DOHH2 (cell line): Measurements from ENCODE around the gene BHLHA15.

Experiments used
- H3F3A ChIP-seq: fragments of 200-600 bp; sonication (generic), shearing (Covaris generic); 2 replicates; pipeline ENCODE4 v1.6.0; 2016; ENCODE audit warnings: antibody characterized with exemption, mild to moderate bottlenecking; ENCODE audit not compliant: control insufficient read depth, insufficient read depth
- H3K27ac ChIP-seq: fragments of 200-600 bp; sonication (generic); 2 replicates; pipeline ENCODE4 v1.5.1; 2014; ENCODE audit warnings: low read depth, mild to moderate bottlenecking, low read length, moderate library complexity
- H3K27me3 ChIP-seq: fragments of 200-600 bp; sonication (generic); 2 replicates; pipeline ENCODE4 v1.6.1; 2014; ENCODE audit warnings: mild to moderate bottlenecking, low read length, mixed read lengths; ENCODE audit not compliant: control insufficient read depth
- H3K36me3 ChIP-seq: fragments of 200-600 bp; sonication (generic); 2 replicates; pipeline ENCODE4 v1.6.1; 2014; ENCODE audit warnings: mild to moderate bottlenecking, low read length, moderate library complexity, mixed read lengths; ENCODE audit not compliant: control insufficient read depth
- H3K4me1 ChIP-seq: fragments of 200-600 bp; sonication (generic); 2 replicates; pipeline ENCODE4 v1.6.1; 2014; ENCODE audit warnings: mild to moderate bottlenecking, low read length, mixed read lengths; ENCODE audit not compliant: control insufficient read depth
- H3K4me2 ChIP-seq: fragments of 200-600 bp; sonication (generic); 2 replicates; pipeline ENCODE4 v1.6.0; 2014; ENCODE audit warnings: mild to moderate bottlenecking, low read length, moderate library complexity
- H3K4me3 ChIP-seq: fragments of 200-600 bp; sonication (generic); 2 replicates; pipeline ENCODE4 v1.5.1; 2014; ENCODE audit warnings: mild to moderate bottlenecking, low read length, mixed read lengths
- H3K79me2 ChIP-seq: fragments of 200-600 bp; sonication (generic); 2 replicates; pipeline ENCODE4 v1.6.1; 2014; ENCODE audit warnings: mild to moderate bottlenecking, low read length, mixed read lengths; ENCODE audit not compliant: control insufficient read depth
- H3K9me2 ChIP-seq: fragments of 200-600 bp; sonication (generic); replicated peaks from 2 replicates; pipeline ENCODE4 v1.6.1; 2014; ENCODE audit warnings: mild to moderate bottlenecking, low read length, mixed read lengths; ENCODE audit not compliant: control insufficient read depth
- H3K9me3 ChIP-seq: fragments of 200-600 bp; sonication (generic); 2 replicates; pipeline ENCODE4 v1.6.1; 2014; ENCODE audit warnings: antibody characterized with exemption, low read length, mixed read lengths; ENCODE audit not compliant: control insufficient read depth, insufficient read depth
- H4K20me1 ChIP-seq: fragments of 200-600 bp; sonication (generic); 2 replicates; pipeline ENCODE4 v1.6.0; 2014; ENCODE audit warnings: low read depth, mild to moderate bottlenecking, antibody characterized with exemption, low read length, moderate library complexity; ENCODE audit not compliant: control insufficient read depth, insufficient read depth
- CTCF ChIP-seq: fragments of 200-600 bp; sonication (generic); IDR thresholded peaks from one replicate; pipeline ENCODE4 v1.5.1; 2014; ENCODE audit warnings: antibody characterized with exemption, mild to moderate bottlenecking, low read depth, low read length; ENCODE audit not compliant: poor library complexity, severe bottlenecking
- EZH2phosphoT487 ChIP-seq: fragments of 200-600 bp; sonication (generic); IDR thresholded peaks from 2 replicates; pipeline ENCODE4 v1.6.1; 2017; ENCODE audit warnings: borderline replicate concordance, mild to moderate bottlenecking, antibody characterized with exemption, low read length, moderate library complexity, mixed read lengths

BHLHA15 gene

GRCh38 chr7:98192781-98193457, 18.3 kb upstream of the BHLHA15 start:
- Histone ChIP-seq H3K4me2 (no peak overlapping the region), H3K9me3 (no peaks in the 10 kb centered on the region), H3K4me3 (no peak overlapping the region), H3F3A (0 out of 2 replicates have a peak, but pooled peaks cover 3% of the 10 kb centered on the region), H3K27ac (no peak overlapping the region), H3K36me3 (peaks cover 37% of the 10 kb centered on the region), H3K9me2 (no peaks in the 10 kb centered on the region), H3K4me1 (no peaks in the 10 kb centered on the region), H4K20me1 (peaks cover 41% of the 10 kb centered on the region), H3K79me2 (no peaks in the 10 kb centered on the region), H3K27me3 (peaks cover 5% of the 10 kb centered on the region; the same call in 1 of the 2 replicates)
- TF ChIP-seq EZH2phosphoT487 (no peak), CTCF (no peak)

GRCh38 chr7:98193474-98194180, 17.6 kb upstream of the BHLHA15 start:
- 0 out of 2 replicates have a peak, but pooled peaks cover 4% of the 10 kb centered on the region for H3F3A ChIP-seq
- H3K9me3 ChIP-seq, result peaks cover 4% of the 10 kb centered on the region; the same call in 1 of the 2 replicates
- no peaks in the 10 kb centered on the region for H3K79me2 ChIP-seq
- H3K4me1 ChIP-seq, result peaks cover 3% of the 10 kb centered on the region
- no peak overlapping the region for H3K4me2 ChIP-seq
- TF ChIP-seq EZH2phosphoT487, result no peak
- TF ChIP-seq CTCF, result no peak
- no peaks in the 10 kb centered on the region for H3K9me2 ChIP-seq
- no peak overlapping the region for H3K4me3 ChIP-seq
- H3K36me3 ChIP-seq, result peaks cover 35% of the 10 kb centered on the region
- H3K27me3 ChIP-seq, result peaks cover 9% of the 10 kb centered on the region; the same call in 1 of the 2 replicates
- H3K27ac ChIP-seq, result no peak overlapping the region
- peaks cover 45% of the 10 kb centered on the region for H4K20me1 ChIP-seq

GRCh38 chr7:98194186-98194585, 17.1 kb upstream of the BHLHA15 start:
- Histone ChIP-seq H3K4me2 (no peak overlapping the region), H3K9me3 (peaks cover 4% of the 10 kb centered on the region; the same call in 1 of the 2 replicates), H3K27ac (no peak overlapping the region), H3F3A (peaks cover 9% of the 10 kb centered on the region; the same call in 1 of the 2 replicates), H3K36me3 (peaks cover 35% of the 10 kb centered on the region), H3K4me1 (peaks cover 7% of the 10 kb centered on the region), H3K9me2 (no peaks in the 10 kb centered on the region), H4K20me1 (peaks cover 45% of the 10 kb centered on the region), H3K79me2 (no peaks in the 10 kb centered on the region), H3K4me3 (no peak overlapping the region), H3K27me3 (peaks cover 9% of the 10 kb centered on the region; the same call in 1 of the 2 replicates)
- TF ChIP-seq CTCF (no peak), EZH2phosphoT487 (no peak)
